Ramos (cell line): ENCODE data around the gene DNASE2.

Experiments used
- in situ Hi-C: fragments of 300-500 bp; cut with MboI; formaldehyde crosslinking; loops from one replicate; pipeline ENCODE4 v1.14.3; 2022; ENCODE audit warnings: low sequenced_read_pairs; ENCODE audit not compliant: unreplicated experiment

DNASE2 gene

GRCh38 chr19:12865746-12866415, 15.4 kb downstream of the DNASE2 start:
- in situ Hi-C loops = no loop called here

- in situ Hi-C loops = no loop called here
Measured at GRCh38 chr19:12864721-12865715, 16.2 kb downstream of the DNASE2 start.

DNA sequence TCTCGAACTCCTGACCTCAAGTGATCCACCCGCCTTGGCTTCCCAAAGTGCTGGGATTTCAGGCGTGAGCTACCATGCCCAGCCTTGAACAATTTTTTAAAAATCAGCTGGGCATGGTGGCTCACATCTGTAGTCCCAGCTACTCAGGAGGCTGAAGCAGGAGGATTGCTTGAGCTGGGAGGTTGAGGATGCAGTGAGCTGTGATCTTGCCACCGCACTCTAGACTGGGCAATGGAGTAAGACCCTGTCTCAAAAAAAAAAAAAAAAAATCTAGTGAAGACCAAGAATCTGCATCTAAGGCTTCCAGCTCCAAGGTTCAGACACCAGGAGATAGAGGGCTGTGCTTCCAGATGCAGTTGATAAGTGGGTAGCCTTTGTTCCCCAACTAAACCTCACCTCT, 17.1 kb downstream of the DNASE2 start:
- in situ Hi-C loops = no loop called here

DNA sequence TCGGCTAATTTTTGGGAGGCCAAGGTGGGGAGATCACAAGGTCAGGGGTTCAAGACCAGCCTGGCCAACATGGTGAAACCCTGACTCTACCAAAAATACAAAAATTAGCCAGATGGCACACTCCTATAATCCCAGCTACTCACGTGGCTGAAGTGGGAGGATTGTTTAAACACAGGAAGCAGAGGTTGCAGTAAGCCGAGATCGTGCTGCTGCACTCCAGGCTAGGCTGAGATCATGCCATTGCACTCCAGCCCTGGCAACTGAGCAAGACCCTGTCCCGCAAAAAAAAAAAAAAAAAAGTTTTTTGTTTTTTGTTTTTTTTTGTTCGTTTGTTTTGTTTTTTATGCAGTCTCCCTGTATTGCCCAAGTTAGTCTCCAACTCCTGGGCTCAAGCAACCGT, 21.7 kb downstream of the DNASE2 start:
- in situ Hi-C loops = no loop called here

DNA sequence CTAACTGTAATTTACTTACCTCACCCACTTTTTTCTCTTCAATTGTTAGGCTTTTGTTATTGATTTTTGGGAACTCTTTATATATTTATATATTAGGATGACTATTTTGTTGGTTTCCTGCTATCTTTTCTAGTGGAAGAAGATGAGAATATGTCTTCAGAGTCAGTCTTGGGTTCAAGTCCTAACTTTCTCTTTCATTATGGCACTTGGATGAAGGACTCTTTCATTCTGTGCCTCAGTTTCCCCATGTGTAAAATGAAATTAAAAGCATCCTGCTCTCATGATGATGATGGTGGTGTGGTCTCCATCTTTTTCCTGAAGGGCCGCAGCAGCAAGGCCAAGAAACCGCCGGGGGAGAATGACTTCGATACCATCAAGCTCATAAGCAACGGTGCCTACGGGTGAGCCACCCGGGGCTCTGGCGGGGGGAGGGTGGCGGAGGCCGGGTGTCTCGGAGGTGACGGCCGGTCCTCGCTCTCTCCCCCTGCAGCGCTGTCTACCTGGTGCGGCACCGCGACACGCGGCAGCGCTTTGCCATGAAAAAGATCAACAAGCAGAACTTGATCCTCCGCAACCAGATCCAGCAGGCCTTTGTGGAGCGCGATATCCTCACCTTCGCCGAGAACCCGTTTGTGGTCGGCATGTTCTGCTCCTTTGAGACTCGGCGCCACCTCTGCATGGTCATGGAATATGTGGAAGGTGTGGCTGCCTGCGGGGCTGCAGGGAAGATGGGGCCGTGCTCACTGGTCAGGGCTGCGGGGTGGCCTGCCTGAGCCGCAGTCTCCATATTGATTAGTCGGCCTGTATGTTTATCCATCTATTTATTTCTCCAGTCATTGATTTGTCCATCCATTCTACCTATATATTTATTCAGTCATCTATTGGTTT, 23.0 kb downstream of the DNASE2 start:
- in situ Hi-C loops = no loop called here

GRCh38 chr19:12856653-12857052, 24.6 kb downstream of the DNASE2 start:
- in situ Hi-C loops = no loop called here

GRCh38 chr19:12847159-12848139, 33.8 kb downstream of the DNASE2 start:
- in situ Hi-C loops = loop anchor here (5.0 kb wide), 1 partner anchor 85 kb away; no protein-coding TSS in a partner anchor

GRCh38 chr19:12846613-12847012, 34.6 kb downstream of the DNASE2 start:
- in situ Hi-C loops = loop anchor here (5.0 kb wide), 1 partner anchor 84 kb away; no protein-coding TSS in a partner anchor

DNA sequence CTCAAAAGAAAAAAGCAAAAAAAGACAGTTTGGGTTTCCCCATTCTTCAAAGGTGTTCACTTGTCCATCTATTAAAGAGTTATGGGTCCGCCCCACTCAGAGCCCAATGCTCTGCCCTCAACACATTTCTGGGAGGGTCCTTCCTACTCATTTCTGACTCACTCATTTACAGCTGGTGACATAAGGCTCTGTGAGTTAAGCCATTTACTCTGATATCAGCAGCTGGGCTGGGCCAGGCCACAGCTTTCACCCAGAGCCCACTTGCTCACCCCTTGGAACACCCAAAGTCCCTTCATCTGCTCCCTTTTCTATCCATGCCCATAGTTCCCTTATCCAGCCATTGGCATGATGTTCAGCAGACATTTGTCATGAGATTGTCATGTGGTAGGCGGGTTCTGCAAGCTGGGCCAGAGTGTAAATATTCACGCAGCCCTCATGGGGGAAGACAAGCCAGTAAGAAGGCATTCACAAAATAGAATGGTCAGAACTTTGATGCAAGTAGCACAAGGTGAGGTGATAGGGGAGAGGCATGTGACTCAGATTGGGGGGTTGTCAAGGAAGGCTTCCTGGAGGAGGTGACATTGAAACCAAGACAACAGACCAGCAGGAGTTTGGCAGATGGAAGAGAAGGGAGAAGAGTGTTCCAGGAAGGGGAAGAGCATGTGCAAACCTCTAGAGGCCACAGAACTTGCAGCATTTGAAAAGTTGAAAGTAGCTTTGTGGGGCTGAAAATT, 37.1 kb downstream of the DNASE2 start:
- in situ Hi-C loops = no loop called here

DNA sequence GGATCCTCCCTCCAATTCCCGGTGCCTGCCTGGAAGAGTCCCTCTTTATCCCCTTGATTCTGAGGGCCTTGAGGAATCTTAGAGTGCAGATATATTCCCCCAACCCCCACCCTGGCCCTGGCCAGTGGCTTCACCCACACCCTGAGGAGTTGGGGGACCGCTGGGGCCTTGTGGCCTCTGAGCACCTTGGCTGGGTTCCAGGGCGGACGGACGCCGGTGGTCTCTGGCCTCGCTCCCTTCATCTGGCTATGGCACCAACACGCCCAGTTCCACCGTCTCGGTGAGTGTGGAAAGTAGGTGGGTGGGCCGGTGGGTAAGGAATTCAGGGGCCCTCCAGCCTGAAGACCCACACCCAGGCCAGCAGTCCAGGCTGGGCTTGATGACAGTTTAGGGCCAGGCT, 37.9 kb downstream of the DNASE2 start:
- in situ Hi-C loops = no loop called here

DNA sequence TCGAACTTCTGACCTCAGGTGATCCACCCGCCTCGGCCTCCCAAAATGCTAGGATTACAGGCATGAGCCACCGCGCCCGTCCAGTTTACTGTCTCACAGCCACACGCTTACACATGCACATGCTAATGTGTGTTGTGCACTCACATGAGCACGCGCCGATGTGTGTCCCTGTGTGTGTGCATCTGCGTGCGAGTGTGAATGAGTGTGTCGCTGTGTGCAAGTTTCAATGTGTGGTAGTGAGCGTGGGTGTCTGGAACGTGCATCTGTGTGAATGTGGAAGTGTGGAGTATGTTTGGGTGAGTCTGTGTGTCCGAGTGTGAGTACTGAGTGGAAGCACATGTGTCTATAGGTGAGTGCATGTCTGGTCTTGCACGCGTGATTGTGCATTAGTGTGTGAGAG, 38.7 kb downstream of the DNASE2 start:
- in situ Hi-C loops = no loop called here

- in situ Hi-C loops = no loop called here
Measured at GRCh38 chr19:12841094-12841493, 40.2 kb downstream of the DNASE2 start.

DNA sequence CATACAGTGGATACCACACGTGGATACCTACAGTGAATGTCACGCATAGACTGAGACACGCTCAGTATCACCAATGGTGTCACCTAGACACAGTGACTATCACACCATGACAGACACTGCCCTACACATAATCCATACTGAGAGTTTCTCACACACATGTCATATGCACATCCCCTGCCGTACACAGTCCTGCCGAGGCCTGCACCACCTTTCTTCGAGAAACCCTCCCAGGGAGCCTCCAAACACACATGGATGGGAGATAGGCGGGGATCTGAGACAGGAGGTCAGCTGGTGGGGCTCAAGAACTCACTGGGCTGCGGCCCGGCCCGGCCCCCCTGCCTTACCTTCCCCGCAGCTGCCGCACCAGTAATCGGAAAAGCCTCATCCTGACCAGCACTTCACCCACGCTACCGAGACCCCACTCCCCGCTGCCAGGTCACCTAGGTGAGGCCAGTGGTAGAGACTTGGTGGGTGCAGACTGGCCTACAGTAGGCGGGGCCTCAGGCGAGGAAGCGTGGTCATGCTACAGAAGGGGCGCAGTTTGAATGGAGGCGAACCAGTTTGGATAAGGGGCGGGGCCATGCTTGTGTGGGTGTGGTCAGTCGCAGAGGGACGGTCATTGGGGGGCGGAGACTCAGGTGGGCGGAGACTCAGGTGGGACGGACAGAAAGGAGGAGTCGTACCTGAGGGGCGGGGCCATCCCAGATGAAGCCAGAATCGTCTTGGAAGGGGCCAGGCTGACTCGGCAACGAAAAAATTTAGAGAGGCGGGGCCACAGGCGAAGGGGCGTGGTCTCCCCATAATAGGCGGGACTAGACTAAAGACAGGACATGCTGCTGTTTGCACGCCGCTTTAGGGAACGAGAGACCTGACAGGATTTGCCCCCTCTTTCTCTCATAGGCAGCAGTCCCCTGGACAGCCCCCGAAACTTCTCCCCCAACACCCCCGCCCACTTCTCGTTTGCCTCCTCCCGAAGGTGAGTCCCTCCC, 40.9 kb downstream of the DNASE2 start:
- in situ Hi-C loops = no loop called here

GRCh38 chr19:12838886-12839756, 42.1 kb downstream of the DNASE2 start:
- in situ Hi-C loops = no loop called here

DNA sequence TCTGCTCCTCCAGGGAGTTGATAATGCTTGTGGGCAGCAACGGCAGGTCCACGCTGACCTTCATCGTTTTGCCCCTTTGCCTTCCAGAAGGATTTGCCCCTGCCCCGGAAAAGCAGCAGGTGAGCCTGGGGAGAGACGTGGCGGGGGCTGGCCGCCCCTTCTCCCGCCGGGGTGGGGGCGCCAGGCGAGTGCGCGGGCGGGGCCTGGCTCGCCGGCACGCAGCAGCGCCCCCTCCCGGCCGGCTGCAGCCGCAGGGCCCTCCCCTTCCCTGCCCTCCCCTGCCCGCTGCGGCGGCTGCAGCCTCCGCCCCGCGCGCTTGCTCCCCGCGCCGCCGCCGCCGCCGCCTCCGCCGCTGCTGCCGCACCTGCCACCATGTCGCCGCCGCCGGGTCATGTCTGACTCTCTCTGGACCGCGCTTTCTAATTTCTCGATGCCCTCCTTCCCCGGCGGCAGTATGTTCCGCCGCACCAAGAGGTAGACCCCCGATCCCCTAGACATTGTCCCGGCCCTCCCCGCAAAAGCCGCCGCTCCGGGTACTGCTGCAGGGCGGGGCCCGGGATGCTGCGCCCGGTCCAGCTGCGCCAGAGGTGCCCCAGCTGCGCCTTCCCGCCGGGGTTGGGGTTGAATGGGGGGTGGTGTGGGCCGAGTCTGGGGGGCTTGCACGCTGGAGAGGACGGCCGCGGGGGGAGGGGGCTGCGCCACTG, 42.9 kb downstream of the DNASE2 start, which contains the start of gene MAST1:
Gene MAST1 (plus strand): TSS at position 334 of the 704 bp plus-strand sequence. CDS start 58 bp downstream, at position 392.
- in situ Hi-C loops = no loop called here

- in situ Hi-C loops = no loop called here
Measured at GRCh38 chr19:12837225-12837624, 44.0 kb downstream of the DNASE2 start.
